Keratinocyte (primary cell): ENCODE data around the gene PSD. TPM values are rescaled to one million over a fixed set of nuclear protein-coding genes. Genes with fewer than 3 reads are reported as not detected.

ENCODE experiments used
- DNase-seq: peaks from one replicate; pipeline ENCODE4 v3.0.0-alpha.2; 2011; ENCODE audit warnings: low read depth, missing footprints, low spot score
- FAIRE-seq: peaks from 2 replicates; lab custom pipeline; 2011; peaks lifted over from hg19 to GRCh38; lab: Jason Lieb, UNC
- H2AFZ ChIP-seq: 2 replicates; pipeline ENCODE4 v1.6.0; 2012; ENCODE audit warnings: low read length, control low read depth, inconsistent platforms; ENCODE audit not compliant: control insufficient read depth
- H3K27ac ChIP-seq: 2 replicates; pipeline ENCODE4 v1.5.1; 2011; ENCODE audit warnings: low read length; ENCODE audit not compliant: control insufficient read depth, insufficient read depth
- H3K27me3 ChIP-seq: 3 replicates; pipeline ENCODE4 v1.6.0; 2011; ENCODE audit warnings: low read length; ENCODE audit not compliant: control insufficient read depth, insufficient read depth; ENCODE audit errors: extremely low read depth
- H3K36me3 ChIP-seq, 2 experiments: 2 replicates in 1 of 2; 3 replicates in 1 of 2; pipeline ENCODE4 v1.5.1; 2011; ENCODE audit warnings: low read length in 2 of 2, mild to moderate bottlenecking in 1 of 2; ENCODE audit not compliant: control insufficient read depth in 2 of 2, insufficient read depth in 2 of 2; ENCODE audit errors: extremely low read depth in 1 of 2
- H3K4me1 ChIP-seq: 3 replicates; pipeline ENCODE4 v1.5.1; 2011; ENCODE audit warnings: low read length; ENCODE audit not compliant: control insufficient read depth, insufficient read depth; ENCODE audit errors: extremely low read depth
- H3K4me2 ChIP-seq: 3 replicates; pipeline ENCODE4 v1.6.0; 2011; ENCODE audit warnings: low read depth, low read length; ENCODE audit not compliant: control insufficient read depth, insufficient read depth; ENCODE audit errors: extremely low read depth
- H3K4me3 ChIP-seq, 3 experiments: fragments of 200-600 bp in 1 of 3; sonication (generic) in 1 of 3; 2 replicates in 2 of 3; 3 replicates in 1 of 3; pipeline ENCODE4 v1.5.1; 2011 to 2016; ENCODE audit warnings: low read length in 3 of 3, mild to moderate bottlenecking in 3 of 3, control low read depth in 2 of 3, inconsistent platforms in 1 of 3, low read depth in 1 of 3, mixed read lengths in 1 of 3, mixed run types in 1 of 3, moderate library complexity in 1 of 3; ENCODE audit not compliant: control insufficient read depth in 2 of 3, insufficient read depth in 2 of 3; ENCODE audit errors: extremely low read depth in 1 of 3
- H3K79me2 ChIP-seq: 2 replicates; pipeline ENCODE4 v1.6.0; 2012; ENCODE audit warnings: low read length; ENCODE audit not compliant: control insufficient read depth, insufficient read depth
- H3K9ac ChIP-seq: 3 replicates; pipeline ENCODE4 v1.6.0; 2011; ENCODE audit warnings: low read length; ENCODE audit not compliant: control insufficient read depth, insufficient read depth; ENCODE audit errors: extremely low read depth
- H3K9me1 ChIP-seq: 3 replicates; pipeline ENCODE4 v1.6.0; 2011; ENCODE audit warnings: low read length; ENCODE audit not compliant: control insufficient read depth, insufficient read depth; ENCODE audit errors: extremely low read depth
- H3K9me3 ChIP-seq: 2 replicates; pipeline ENCODE4 v1.5.1; 2012; ENCODE audit warnings: low read depth, low read length; ENCODE audit not compliant: control insufficient read depth
- H4K20me1 ChIP-seq: 3 replicates; pipeline ENCODE4 v1.6.0; 2011; ENCODE audit warnings: low read length; ENCODE audit not compliant: control insufficient read depth, insufficient read depth; ENCODE audit errors: extremely low read depth
- CTCF ChIP-seq, 3 experiments: IDR thresholded peaks in 1 of 3; conservative IDR thresholded peaks in 1 of 3; optimal IDR thresholded peaks in 1 of 3; 2 replicates in 2 of 3; 3 replicates in 1 of 3; pipeline versions ENCODE3 to v1.5.1; 2011; ENCODE audit warnings: low read length in 3 of 3, mild to moderate bottlenecking in 3 of 3, moderate library complexity in 2 of 3, control low read depth in 1 of 3, inconsistent platforms in 1 of 3; ENCODE audit not compliant: insufficient read depth in 2 of 3; ENCODE audit errors: extremely low read depth in 1 of 3
- EZH2 ChIP-seq: IDR thresholded peaks from one replicate; pipeline ENCODE4 v1.6.1; 2012; ENCODE audit warnings: inconsistent platforms, mild to moderate bottlenecking, low read length, moderate library complexity
- dilution Hi-C: fragments of 300-500 bp; cut with MboI; formaldehyde crosslinking; loops from one replicate; pipeline ENCODE4 v1.7.0; 2020; ENCODE audit warnings: low sequenced_read_pairs; ENCODE audit not compliant: extremely low pct_ligation_motif_present
- polyA plus RNA-seq, 5 experiments: library from polyadenylated mRNA; depleted of rRNA in 3 of 5; stranded (reverse) in 3 of 5; stranded (forward) in 1 of 5; unstranded in 1 of 5; fragments of >200 nt; gene quantifications; 1 replicate in 1 of 5; 2 replicates in 3 of 5; 3 replicates in 1 of 5; pipeline versions ENCODE4 v1.2.1 to v1.2.3, GENCODE V29; 2011 to 2012; ENCODE audit warnings: missing spikeins in 2 of 5, low read depth in 1 of 5, low replicate concordance in 1 of 5

Gene PSD
- polyA plus RNA-seq, 1 donor (not counting 4 experiments of a cell fraction or from before 2014, with no cell fraction given), result 0.10 TPM

GRCh38 chr10:102422545-102423129 lies 4.1 kb upstream of the PSD start:
- dilution Hi-C loops, result no loop called here
- no peaks in the 10 kb centered on the region for H3K9me3 ChIP-seq
- peak; percentile 80 to 97 (median 92) for TF ChIP-seq CTCF (optimal IDR thresholded peaks at IDR 0.05 in 1 of 3, IDR thresholded peaks at IDR 0.05 in 1 of 3, conservative IDR thresholded peaks at IDR 0.05 in 1 of 3; ENCODE audit: extremely low read depth in 1 of 3, insufficient read depth in 2 of 3, low read length in 3 of 3)
- TF ChIP-seq EZH2, result no peak
- no peak for DNase-seq
- no peaks in the 10 kb centered on the region for H3K9me1 ChIP-seq
- no peaks in the 10 kb centered on the region for H4K20me1 ChIP-seq
- H3K36me3 ChIP-seq, result peaks cover 8 to 17% of the 10 kb centered on the region in 2 experiments
- peaks cover 16% of the 10 kb centered on the region for H3K27me3 ChIP-seq
- H3K4me2 ChIP-seq, result peak overlapping the region; percentile 91
- H3K9ac ChIP-seq, result peak overlapping the region; percentile 82
- H3K27ac ChIP-seq, result peak overlapping the region; percentile 72
- H3K4me1 ChIP-seq, result peaks cover 29% of the 10 kb centered on the region
- peak overlapping the region; percentile 4 for H2AFZ ChIP-seq
- H3K4me3 ChIP-seq, result peak overlapping the region; percentile 65 to 83 (median 71)
- peaks cover 3% of the 10 kb centered on the region for H3K79me2 ChIP-seq
- peak; percentile 41 for FAIRE-seq

- peaks cover 8 to 17% of the 10 kb centered on the region in 2 experiments for H3K36me3 ChIP-seq
- DNase-seq (no peak), FAIRE-seq (no peak)
- H3K4me1 ChIP-seq, result peaks cover 29% of the 10 kb centered on the region
- H3K4me2 ChIP-seq, result peak overlapping the region; percentile 91
- H3K79me2 ChIP-seq, result peaks cover 3% of the 10 kb centered on the region
- no peaks in the 10 kb centered on the region for H4K20me1 ChIP-seq
- no peaks in the 10 kb centered on the region for H3K9me1 ChIP-seq
- TF ChIP-seq CTCF (optimal IDR thresholded peaks at IDR 0.05 in 1 of 3, IDR thresholded peaks at IDR 0.05 in 1 of 3, conservative IDR thresholded peaks at IDR 0.05 in 1 of 3; ENCODE audit: extremely low read depth in 1 of 3, insufficient read depth in 2 of 3, low read length in 3 of 3) (no peak), EZH2 (no peak)
- peaks cover 18% of the 10 kb centered on the region for H3K27me3 ChIP-seq
- dilution Hi-C loops, result no loop called here
- peak overlapping the region; percentile 65 to 83 (median 71) for H3K4me3 ChIP-seq
- no peaks in the 10 kb centered on the region for H3K9me3 ChIP-seq
- peak overlapping the region; percentile 82 for H3K9ac ChIP-seq
- H2AFZ ChIP-seq, result peak overlapping the region; percentile 73
- H3K27ac ChIP-seq, result peak overlapping the region; percentile 72
Observed at GRCh38 chr10:102421757-102422512, 3.4 kb upstream of the PSD start.
